Dermis blood vessel endothelial cell (primary cell): ENCODE results near the gene TTC7B. TPM values are rescaled to one million over a fixed set of nuclear protein-coding genes. Genes with fewer than 3 reads are reported as not detected.

Experiments
- DNase-seq: peaks from one replicate; pipeline ENCODE4 v3.0.0; 2010
- total RNA-seq: library from RNA; depleted of rRNA; stranded (reverse); fragments of >200 nt; gene quantifications from 2 replicates; pipeline ENCODE4 v1.2.3, GENCODE V29; 2014

Gene TTC7B
- total RNA-seq, 1 donor from 2014 or later: 37.1 TPM

GRCh38 chr14:90555126-90556011 lies 260.9 kb downstream of the TTC7B start:
- no peak for DNase-seq

- DNase-seq: no peak
These were observed 261.9 kb downstream of the TTC7B start for GRCh38 chr14:90554341-90554740.

GRCh38 chr14:90553921-90554336 lies 262.3 kb downstream of the TTC7B start:
- no peak for DNase-seq

- no peak for DNase-seq
These were observed 262.8 kb downstream of the TTC7B start for GRCh38 chr14:90553298-90553920.

- no peak for DNase-seq
These were observed 263.5 kb downstream of the TTC7B start for GRCh38 chr14:90552465-90553297.

GRCh38 chr14:90551733-90552464 lies 264.3 kb downstream of the TTC7B start:
- DNase-seq: no peak

GRCh38 chr14:90551070-90551704 lies 265.0 kb downstream of the TTC7B start:
- DNase-seq: no peak

GRCh38 chr14:90549794-90550641 lies 266.2 kb downstream of the TTC7B start:
- no peak for DNase-seq

GRCh38 chr14:90548455-90548854 lies 267.8 kb downstream of the TTC7B start:
- DNase-seq: no peak

- no peak for DNase-seq
These were observed 268.3 kb downstream of the TTC7B start for GRCh38 chr14:90547968-90548367.

GRCh38 chr14:90547250-90547649 lies 269.0 kb downstream of the TTC7B start:
- no peak for DNase-seq

GRCh38 chr14:90546767-90547166 lies 269.5 kb downstream of the TTC7B start:
- DNase-seq: no peak

- DNase-seq: no peak
These were observed 270.1 kb downstream of the TTC7B start for GRCh38 chr14:90545966-90546751.

GRCh38 chr14:90545382-90545781 lies 270.8 kb downstream of the TTC7B start:
- DNase-seq: no peak

- DNase-seq: no peak
These were observed 271.3 kb downstream of the TTC7B start for GRCh38 chr14:90544971-90545370.

GRCh38 chr14:90544566-90544965 lies 271.7 kb downstream of the TTC7B start:
- no peak for DNase-seq

GRCh38 chr14:90543876-90544275 lies 272.4 kb downstream of the TTC7B start:
- DNase-seq: no peak

GRCh38 chr14:90541076-90541634 lies 275.1 kb downstream of the TTC7B start:
- no peak for DNase-seq

GRCh38 chr14:90540437-90540836 lies 275.8 kb downstream of the TTC7B start:
- DNase-seq: no peak

GRCh38 chr14:90539996-90540395 lies 276.2 kb downstream of the TTC7B start:
- no peak for DNase-seq
